ENCODE measurements around the gene DIPK1B.

GRCh38 chr9:136740069-136740468 lies 27.7 kb downstream of the DIPK1B start:
- TF ChIP-seq ESRRA (CRISPR knock-in tag; IDR thresholded peaks at IDR 0.05; ENCODE audit: borderline replicate concordance): no peak
- TF ChIP-seq CTCF (IDR thresholded peaks at IDR 0.05): no peak
- no peak for TF ChIP-seq MAX (CRISPR knock-in tag; IDR thresholded peaks at IDR 0.05)
